Calu3 (cell line): ENCODE results near the gene UBR2. TPM values are rescaled to one million over a fixed set of nuclear protein-coding genes. Genes with fewer than 3 reads are reported as not detected.
"Not testable (repeated sequence)": the region's sequence is repeated elsewhere in the genome, so short reads cannot be mapped to it uniquely, and the experiment has no call there.

ENCODE experiments used
- BruUV-seq: library from RNA; stranded (reverse); fragments of 400-500 nt; replicated peaks from 2 replicates; lab custom pipeline; 2021; lab: Mats Ljungman, UMichigan
- CTCF ChIA-PET: fragments of 300-600 bp; sonication (Branson Sonifier 250); formaldehyde crosslinking; loops from one replicate; lab custom pipeline; 2022; ENCODE audit warnings: antibody characterized with exemption; lab: Charles Lee
- DNase-seq: peaks from one replicate; pipeline ENCODE4 v3.0.0; 2022
- H3K27ac Mint-ChIP-seq: one replicate; pipeline ENCODE4 v1.8.0; 2022; ENCODE audit warnings: mixed read lengths; ENCODE audit not compliant: unreplicated experiment
- H3K27me3 Mint-ChIP-seq: one replicate; pipeline ENCODE4 v1.8.0; 2022; ENCODE audit warnings: mixed read lengths; ENCODE audit not compliant: unreplicated experiment
- H3K36me3 Mint-ChIP-seq: one replicate; pipeline ENCODE4 v1.8.0; 2022; ENCODE audit warnings: mild to moderate bottlenecking, moderate library complexity, mixed read lengths; ENCODE audit not compliant: insufficient read depth, unreplicated experiment
- H3K4me1 Mint-ChIP-seq: one replicate; pipeline ENCODE4 v1.8.0; 2022; ENCODE audit warnings: mild to moderate bottlenecking, low read depth, mixed read lengths; ENCODE audit not compliant: unreplicated experiment
- H3K4me3 Mint-ChIP-seq: one replicate; pipeline ENCODE4 v1.8.0; 2022; ENCODE audit warnings: mild to moderate bottlenecking, low read depth, moderate library complexity, mixed read lengths; ENCODE audit not compliant: unreplicated experiment
- H3K9me3 Mint-ChIP-seq: one replicate; pipeline ENCODE4 v1.8.0; 2022; ENCODE audit warnings: low read depth, mixed read lengths; ENCODE audit not compliant: unreplicated experiment
- intact Hi-C: fragments of 100-400 bp; cut with micrococcal nuclease; formaldehyde crosslinking; loops from one replicate; pipeline ENCODE4 v1.10.0; 2022; ENCODE audit not compliant: unreplicated experiment
- total RNA-seq: library from RNA; stranded (reverse); gene quantifications from 2 replicates; pipeline ENCODE4 v1.2.3, GENCODE V29; 2022
- TF ChIP-seq, protein P1 (sequence below): fragments of 200-600 bp; IDR thresholded peaks from one replicate; pipeline ENCODE4 v1.8.0; 2022; ENCODE audit warnings: antibody characterized with exemption; ENCODE audit not compliant: unreplicated experiment

The UBR2 gene
- total RNA-seq, 1 experiment from 2014 or later = 32.4 TPM

DNA sequence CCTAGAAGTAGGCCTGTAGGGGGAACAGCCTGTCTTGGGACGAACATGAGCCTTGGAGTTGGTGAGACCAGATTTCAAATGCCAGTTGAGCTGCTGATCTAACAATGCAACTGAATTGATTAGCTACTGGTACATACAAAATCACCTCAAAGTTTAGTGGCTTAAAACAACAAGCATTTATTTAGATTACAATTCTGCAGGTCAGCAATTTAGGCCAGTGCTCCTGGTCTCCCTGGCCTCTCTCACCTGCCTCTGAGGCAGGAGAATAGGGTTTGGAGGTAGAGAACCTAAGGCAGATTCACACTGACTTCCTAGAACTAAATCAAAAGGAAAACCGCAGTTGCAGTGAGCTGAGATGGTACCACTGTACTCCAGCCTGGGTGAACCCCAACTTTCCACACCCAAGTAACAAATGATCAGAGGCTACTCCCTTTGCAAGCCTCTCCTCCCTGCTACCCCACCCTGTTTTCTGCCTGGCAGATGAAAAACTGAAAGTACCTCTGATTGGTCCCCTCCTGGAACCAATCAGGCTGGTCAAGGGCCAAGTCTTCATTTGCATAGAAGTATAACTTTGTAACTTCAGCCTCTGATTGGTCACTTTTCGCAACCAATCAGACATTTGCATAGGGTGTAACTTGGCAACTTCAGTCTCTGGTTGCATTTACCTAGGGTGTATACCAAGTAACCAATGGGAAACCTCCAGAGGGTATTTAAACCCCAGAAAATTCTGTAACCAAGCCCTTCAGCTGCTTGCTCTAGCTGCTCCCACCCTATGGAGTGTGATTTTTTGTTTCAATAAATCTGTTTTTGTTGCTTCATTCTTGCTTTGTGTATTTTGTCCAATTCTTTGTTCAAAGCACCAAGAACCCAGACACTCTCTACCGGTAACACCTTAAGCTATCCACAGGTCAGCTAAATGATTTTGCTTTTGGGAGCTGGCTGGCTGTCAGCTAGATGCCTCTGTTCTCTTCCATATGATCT lies 8.1 kb upstream of the UBR2 start:
- intact Hi-C loops = no loop called here
- H3K27me3 Mint-ChIP-seq = no peaks in the 10 kb centered on the region
- H3K27ac Mint-ChIP-seq = no peak overlapping the region
- CTCF ChIA-PET = no interaction called here
- no peak overlapping the region for H3K4me3 Mint-ChIP-seq
- no TSS peak for BruUV-seq
- H3K36me3 Mint-ChIP-seq = no peaks in the 10 kb centered on the region
- TF ChIP-seq, protein P1, sequence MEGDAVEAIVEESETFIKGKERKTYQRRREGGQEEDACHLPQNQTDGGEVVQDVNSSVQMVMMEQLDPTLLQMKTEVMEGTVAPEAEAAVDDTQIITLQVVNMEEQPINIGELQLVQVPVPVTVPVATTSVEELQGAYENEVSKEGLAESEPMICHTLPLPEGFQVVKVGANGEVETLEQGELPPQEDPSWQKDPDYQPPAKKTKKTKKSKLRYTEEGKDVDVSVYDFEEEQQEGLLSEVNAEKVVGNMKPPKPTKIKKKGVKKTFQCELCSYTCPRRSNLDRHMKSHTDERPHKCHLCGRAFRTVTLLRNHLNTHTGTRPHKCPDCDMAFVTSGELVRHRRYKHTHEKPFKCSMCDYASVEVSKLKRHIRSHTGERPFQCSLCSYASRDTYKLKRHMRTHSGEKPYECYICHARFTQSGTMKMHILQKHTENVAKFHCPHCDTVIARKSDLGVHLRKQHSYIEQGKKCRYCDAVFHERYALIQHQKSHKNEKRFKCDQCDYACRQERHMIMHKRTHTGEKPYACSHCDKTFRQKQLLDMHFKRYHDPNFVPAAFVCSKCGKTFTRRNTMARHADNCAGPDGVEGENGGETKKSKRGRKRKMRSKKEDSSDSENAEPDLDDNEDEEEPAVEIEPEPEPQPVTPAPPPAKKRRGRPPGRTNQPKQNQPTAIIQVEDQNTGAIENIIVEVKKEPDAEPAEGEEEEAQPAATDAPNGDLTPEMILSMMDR = no peak
- H3K4me1 Mint-ChIP-seq = no peaks in the 10 kb centered on the region
- H3K9me3 Mint-ChIP-seq = peaks cover 2% of the 10 kb centered on the region
- DNase-seq = no peak

DNA sequence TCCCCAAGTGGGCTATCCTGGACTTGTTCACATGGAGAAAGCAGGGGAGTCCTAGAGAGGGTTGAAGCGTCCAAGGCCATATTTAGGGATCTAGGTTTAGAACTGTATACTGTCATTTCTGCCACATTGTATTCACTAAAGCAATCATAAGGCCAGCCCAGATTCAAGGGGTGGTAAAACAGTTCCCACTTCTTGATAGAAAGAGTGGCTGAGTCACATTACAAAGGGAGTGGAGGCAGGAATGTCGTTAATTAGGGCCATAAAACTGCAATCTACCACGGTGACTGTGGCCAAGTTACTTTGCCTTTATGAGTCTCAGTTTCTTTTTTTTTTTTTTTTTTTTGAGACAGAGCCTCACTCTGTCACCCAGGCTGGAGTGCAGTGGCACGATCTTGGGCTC lies 7.4 kb upstream of the UBR2 start:
- H3K27ac Mint-ChIP-seq = no peak overlapping the region
- BruUV-seq = no TSS peak
- H3K36me3 Mint-ChIP-seq = no peaks in the 10 kb centered on the region
- H3K4me1 Mint-ChIP-seq = no peaks in the 10 kb centered on the region
- DNase-seq = no peak
- TF ChIP-seq, protein P1 = no peak
- intact Hi-C loops = no loop called here
- H3K9me3 Mint-ChIP-seq = peaks cover 2% of the 10 kb centered on the region
- H3K27me3 Mint-ChIP-seq = no peaks in the 10 kb centered on the region
- H3K4me3 Mint-ChIP-seq = no peak overlapping the region
- CTCF ChIA-PET = no interaction called here

DNA sequence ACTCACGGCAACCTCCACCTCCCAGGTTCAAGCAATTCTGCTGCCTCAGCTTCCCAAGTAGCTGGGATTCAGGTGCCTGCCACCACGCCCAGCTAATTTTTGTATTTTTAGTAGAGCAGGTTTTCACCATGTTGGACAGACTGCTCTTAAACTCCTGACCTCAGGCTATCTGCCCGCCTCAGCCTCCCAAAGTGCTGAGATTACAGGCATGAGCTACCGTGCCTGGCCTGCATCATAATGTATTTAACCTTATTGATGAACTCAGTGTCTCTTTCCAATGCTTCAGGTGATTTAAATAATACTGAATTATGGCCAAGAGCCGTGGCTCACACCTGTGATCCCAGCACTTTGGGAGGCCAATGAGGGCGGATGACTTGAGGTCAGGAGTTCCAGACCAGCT lies 4.6 kb upstream of the UBR2 start:
- H3K27ac Mint-ChIP-seq, BruUV-seq, H3K4me1 Mint-ChIP-seq, DNase-seq, intact Hi-C loops, H3K9me3 Mint-ChIP-seq, H3K4me3 Mint-ChIP-seq, H3K27me3 Mint-ChIP-seq: not testable (repeated sequence)
- peaks cover 13% of the 10 kb centered on the region for H3K36me3 Mint-ChIP-seq
- CTCF ChIA-PET = interaction anchor here (0.7 kb wide), 1 partner anchor 12 kb away, joined by 5 read pairs; no protein-coding TSS in a partner anchor

DNA sequence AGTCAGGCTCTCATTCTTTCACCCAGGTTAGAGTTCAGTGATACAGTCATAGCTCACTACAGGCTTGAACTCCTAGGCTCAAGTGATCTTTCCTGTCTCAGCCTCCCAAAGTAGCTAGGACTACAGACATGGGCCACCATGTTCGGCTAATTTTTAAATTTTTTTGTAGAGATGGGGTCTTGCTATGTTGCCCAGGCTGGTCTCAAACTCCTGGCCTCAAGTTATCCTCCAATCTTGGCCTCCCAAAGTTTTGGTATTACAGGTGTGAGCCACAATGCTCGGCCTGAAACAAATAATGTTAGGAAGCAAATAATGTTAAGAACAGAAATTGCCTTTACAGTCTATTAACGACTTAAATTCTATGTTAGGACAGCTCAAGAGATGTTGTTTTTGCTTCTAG lies 1.8 kb upstream of the UBR2 start:
- intact Hi-C loops = loop anchor here (10.0 kb wide), 1 partner anchor 313 kb away; the partner anchor contains the start of gene RPL7L1
- CTCF ChIA-PET = interaction anchor here (2.0 kb wide), 1 partner anchor 14 kb away, joined by 9 read pairs; no protein-coding TSS in a partner anchor
- Mint-ChIP-seq H3K27me3 (no peaks in the 10 kb centered on the region), H3K36me3 (peaks cover 36% of the 10 kb centered on the region), H3K9me3 (no peaks in the 10 kb centered on the region), H3K4me1 (peaks cover 11% of the 10 kb centered on the region), H3K4me3 (no peak overlapping the region), H3K27ac (no peak overlapping the region)
- BruUV-seq = no TSS peak
- TF ChIP-seq, protein P1 = no peak
- DNase-seq = no peak
